ENCODE results near the gene CYB561A3.

Gene CYB561A3

DNA sequence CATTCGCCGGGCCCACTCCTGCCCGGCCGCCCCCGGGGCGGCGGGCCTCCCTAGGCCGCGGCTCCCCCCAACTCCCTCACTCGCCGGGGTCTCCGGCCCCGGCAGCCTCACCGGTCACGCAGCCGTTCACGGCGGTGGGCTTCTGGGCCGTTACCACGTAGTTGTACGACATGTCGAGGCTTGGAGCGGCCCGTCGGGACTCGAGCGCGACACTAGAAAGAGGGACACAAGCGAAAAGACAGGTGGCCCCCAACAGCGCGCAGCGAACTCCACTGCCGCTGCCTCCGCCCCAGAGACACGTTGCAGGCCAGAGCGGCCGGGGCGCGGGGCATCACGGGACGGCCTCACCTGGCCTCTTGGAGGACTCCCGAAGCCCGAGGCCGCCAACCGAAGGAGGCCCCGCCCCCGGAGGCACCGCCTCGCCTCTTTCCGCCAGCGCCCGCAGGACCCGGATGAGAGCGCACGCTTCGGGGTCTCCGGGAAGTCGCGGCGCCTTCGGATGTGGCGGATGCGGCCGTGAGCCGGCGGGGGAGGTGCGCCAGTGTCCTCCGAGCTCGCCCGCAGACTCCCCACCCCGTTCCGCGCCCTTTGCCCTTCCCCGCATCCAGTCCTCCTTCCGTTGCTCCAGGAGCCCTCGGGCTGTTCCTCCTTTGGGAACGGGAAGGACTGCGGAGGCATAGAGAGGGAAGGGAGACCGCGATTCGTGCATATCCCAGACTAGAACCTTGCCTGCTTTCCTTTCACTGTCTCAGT, 28.7 kb downstream of the CYB561A3 start, which contains the start of the genes DDB1 and TKFC:
Gene DDB1, minus strand, starts transcription at position 309 of the 753 bp plus-strand sequence. Its CDS starts 137 bp downstream, at position 172.
Gene TKFC, plus strand, starts transcription at position 432 of the 753 bp plus-strand sequence. CDS start 1,501 bp downstream, outside the sequence.
- Histone ChIP-seq H3K4me3 (ENCODE audit: low read length) (peak within 1 kb of the TSS; percentile 94), H3K9me3 (ENCODE audit: control insufficient read depth, low read length) (no peaks in the 10 kb centered on the region), H3K9ac (ENCODE audit: low read length) (peak within 1 kb of the TSS; percentile 98), H3K4me1 (ENCODE audit: control insufficient read depth, insufficient read depth, low read length) (peaks cover 41% of the 10 kb centered on the region), H3K27me3 (replicated peaks; ENCODE audit: control insufficient read depth, insufficient read depth, low read length) (no peaks in the 10 kb centered on the region), H3K36me3 (ENCODE audit: control insufficient read depth, insufficient read depth, low read length, severe bottlenecking) (peaks cover 18% of the 10 kb centered on the region)
- DNase-seq (ENCODE audit: low read depth) = peak; percentile 97

- peak; percentile 72 for DNase-seq (ENCODE audit: low read depth)
Measured at GRCh38 chr11:61332281-61332796, 29.3 kb downstream of the CYB561A3 start.

DNA sequence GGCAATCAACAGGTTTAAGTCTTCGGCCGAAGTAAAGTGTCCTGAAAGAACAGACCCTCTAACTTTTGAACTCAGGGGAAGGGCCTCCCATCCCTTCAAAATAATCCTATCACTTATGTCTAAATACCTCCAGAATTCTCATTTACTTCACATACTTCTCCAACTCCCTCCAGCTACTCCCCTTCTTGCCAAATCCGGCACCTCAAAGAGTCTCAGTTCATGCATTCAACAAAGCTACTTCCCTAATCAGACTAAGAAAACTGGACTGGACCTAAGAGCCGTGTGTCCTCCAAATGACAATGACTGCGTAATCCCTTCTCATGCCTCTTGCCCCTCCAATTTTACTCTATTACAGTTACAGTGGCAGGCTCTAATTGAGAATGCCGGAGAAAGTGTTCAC, 30.0 kb downstream of the CYB561A3 start:
- Histone ChIP-seq H3K4me1 (ENCODE audit: control insufficient read depth, insufficient read depth, low read length) (peaks cover 49% of the 10 kb centered on the region), H3K9me3 (ENCODE audit: control insufficient read depth, low read length) (no peaks in the 10 kb centered on the region), H3K9ac (ENCODE audit: low read length) (peak overlapping the region; percentile 98), H3K27me3 (replicated peaks; ENCODE audit: control insufficient read depth, insufficient read depth, low read length) (no peaks in the 10 kb centered on the region), H3K4me3 (ENCODE audit: low read length) (peak overlapping the region; percentile 94), H3K36me3 (ENCODE audit: control insufficient read depth, insufficient read depth, low read length, severe bottlenecking) (peaks cover 26% of the 10 kb centered on the region)
- no peak for DNase-seq (ENCODE audit: low read depth)

More at GRCh38 chr11:61332281-61332796, 29.3 kb downstream of the CYB561A3 start:
- peak overlapping the region; percentile 98 for H3K9ac ChIP-seq (ENCODE audit: low read length)
- H3K4me1 ChIP-seq (ENCODE audit: control insufficient read depth, insufficient read depth, low read length) = peaks cover 47% of the 10 kb centered on the region
- H3K36me3 ChIP-seq (ENCODE audit: control insufficient read depth, insufficient read depth, low read length, severe bottlenecking) = peaks cover 20% of the 10 kb centered on the region
- peak overlapping the region; percentile 94 for H3K4me3 ChIP-seq (ENCODE audit: low read length)
- H3K27me3 ChIP-seq (replicated peaks; ENCODE audit: control insufficient read depth, insufficient read depth, low read length) = no peaks in the 10 kb centered on the region
- no peaks in the 10 kb centered on the region for H3K9me3 ChIP-seq (ENCODE audit: control insufficient read depth, low read length)

DNA sequence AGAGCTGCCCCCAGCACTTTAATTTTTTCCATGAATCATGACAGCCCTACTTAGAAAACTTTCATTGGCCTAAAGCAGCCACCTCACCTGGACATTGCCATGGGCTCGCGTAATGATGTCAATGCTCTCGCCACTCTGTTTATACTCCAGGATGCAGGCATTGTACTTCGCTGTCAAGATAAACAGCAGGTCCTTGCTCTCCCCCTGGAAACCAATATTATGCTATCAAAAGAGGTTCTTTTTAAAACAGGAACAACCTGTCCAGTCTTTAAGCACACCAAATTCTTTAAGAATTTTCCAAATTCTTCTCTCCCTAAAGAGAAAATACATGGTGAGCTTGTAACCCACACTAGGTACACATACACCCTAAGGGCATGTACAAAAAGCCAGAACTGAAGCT, 31.8 kb downstream of the CYB561A3 start:
- H3K4me3 ChIP-seq (ENCODE audit: low read length) = no peak overlapping the region
- DNase-seq (ENCODE audit: low read depth) = peak; percentile 12
- peaks cover 54% of the 10 kb centered on the region for H3K4me1 ChIP-seq (ENCODE audit: control insufficient read depth, insufficient read depth, low read length)
- no peak overlapping the region for H3K9ac ChIP-seq (ENCODE audit: low read length)
- no peaks in the 10 kb centered on the region for H3K9me3 ChIP-seq (ENCODE audit: control insufficient read depth, low read length)
- no peaks in the 10 kb centered on the region for H3K27me3 ChIP-seq (replicated peaks; ENCODE audit: control insufficient read depth, insufficient read depth, low read length)
- H3K36me3 ChIP-seq (ENCODE audit: control insufficient read depth, insufficient read depth, low read length, severe bottlenecking) = peaks cover 42% of the 10 kb centered on the region

- peaks cover 55% of the 10 kb centered on the region for H3K36me3 ChIP-seq (ENCODE audit: control insufficient read depth, insufficient read depth, low read length, severe bottlenecking)
Measured at GRCh38 chr11:61328351-61328750, 33.3 kb downstream of the CYB561A3 start.

DNA sequence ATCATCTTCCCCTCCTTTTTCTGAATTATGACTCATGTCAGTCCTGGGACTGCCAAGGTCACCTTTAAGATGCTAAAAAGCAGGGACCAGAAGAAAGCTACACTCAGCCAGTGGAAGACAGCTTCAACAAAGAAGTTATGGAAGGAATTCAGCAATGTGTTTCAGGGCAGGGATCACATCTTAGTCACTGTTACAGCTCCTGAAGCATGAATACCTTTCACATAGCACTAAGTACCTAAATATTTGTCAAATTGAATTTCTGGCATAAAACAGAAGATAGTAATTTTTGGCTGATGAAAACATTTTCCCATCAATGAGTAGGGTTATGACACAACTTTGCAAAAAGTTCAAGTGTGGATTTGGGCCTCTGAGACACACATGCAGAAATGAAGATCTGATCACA, 34.0 kb downstream of the CYB561A3 start:
- Histone ChIP-seq H3K4me3 (ENCODE audit: low read length) (no peak overlapping the region), H3K9ac (ENCODE audit: low read length) (no peak overlapping the region), H3K36me3 (ENCODE audit: control insufficient read depth, insufficient read depth, low read length, severe bottlenecking) (peaks cover 62% of the 10 kb centered on the region), H3K27me3 (replicated peaks; ENCODE audit: control insufficient read depth, insufficient read depth, low read length) (no peaks in the 10 kb centered on the region), H3K9me3 (ENCODE audit: control insufficient read depth, low read length) (no peaks in the 10 kb centered on the region), H3K4me1 (ENCODE audit: control insufficient read depth, insufficient read depth, low read length) (peaks cover 48% of the 10 kb centered on the region)
- DNase-seq (ENCODE audit: low read depth) = peak; percentile 42

More at GRCh38 chr11:61328351-61328750, 33.3 kb downstream of the CYB561A3 start:
- Histone ChIP-seq H3K9me3 (ENCODE audit: control insufficient read depth, low read length) (no peaks in the 10 kb centered on the region), H3K4me3 (ENCODE audit: low read length) (no peak overlapping the region), H3K9ac (ENCODE audit: low read length) (peak overlapping the region; percentile 53), H3K27me3 (replicated peaks; ENCODE audit: control insufficient read depth, insufficient read depth, low read length) (no peaks in the 10 kb centered on the region), H3K4me1 (ENCODE audit: control insufficient read depth, insufficient read depth, low read length) (peaks cover 48% of the 10 kb centered on the region)
- DNase-seq (ENCODE audit: low read depth) = no peak

DNA sequence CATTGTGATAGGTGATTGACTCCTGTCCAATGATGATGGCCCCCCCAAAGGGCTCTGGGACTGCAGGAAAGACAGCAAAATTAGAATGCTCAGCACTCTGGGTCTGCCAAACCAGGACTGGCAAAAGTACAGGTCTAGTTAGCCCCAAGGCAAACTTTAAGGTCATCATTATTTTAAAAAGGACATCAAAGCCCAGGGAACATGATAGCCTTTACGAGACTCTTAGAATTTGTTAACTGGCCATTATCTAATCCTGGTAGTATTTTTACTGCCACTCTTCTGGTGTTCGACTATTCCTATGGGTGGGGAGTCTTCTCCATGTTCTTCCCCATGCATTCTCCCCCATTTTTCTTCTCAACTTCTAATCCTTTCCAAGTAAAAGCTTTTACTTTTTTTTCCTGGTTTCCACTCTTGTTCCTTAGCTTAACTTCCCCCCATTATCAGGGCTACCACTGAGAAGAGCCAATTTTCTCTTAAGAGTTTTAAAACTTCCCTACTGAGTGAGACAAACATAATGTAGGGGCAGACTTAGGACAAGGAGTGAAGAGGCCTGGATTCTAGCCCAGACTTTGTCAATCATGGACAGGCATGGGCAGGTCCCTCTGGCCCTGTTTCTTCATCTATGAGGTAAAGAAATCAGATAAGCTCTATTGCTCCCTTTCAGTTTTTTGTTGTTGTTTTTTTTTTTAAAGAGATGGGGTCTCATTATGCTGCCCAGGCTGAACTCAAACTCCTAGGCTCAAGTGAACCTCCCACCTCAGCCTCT, 35.9 kb downstream of the CYB561A3 start:
- Histone ChIP-seq H3K4me3 (ENCODE audit: low read length) (no peak overlapping the region), H3K9me3 (ENCODE audit: control insufficient read depth, low read length) (no peaks in the 10 kb centered on the region), H3K27me3 (replicated peaks; ENCODE audit: control insufficient read depth, insufficient read depth, low read length) (no peaks in the 10 kb centered on the region), H3K36me3 (ENCODE audit: control insufficient read depth, insufficient read depth, low read length, severe bottlenecking) (peaks cover 80% of the 10 kb centered on the region), H3K4me1 (ENCODE audit: control insufficient read depth, insufficient read depth, low read length) (peaks cover 37% of the 10 kb centered on the region), H3K9ac (ENCODE audit: low read length) (no peak overlapping the region)
- peak; percentile 74 for DNase-seq (ENCODE audit: low read depth)

DNA sequence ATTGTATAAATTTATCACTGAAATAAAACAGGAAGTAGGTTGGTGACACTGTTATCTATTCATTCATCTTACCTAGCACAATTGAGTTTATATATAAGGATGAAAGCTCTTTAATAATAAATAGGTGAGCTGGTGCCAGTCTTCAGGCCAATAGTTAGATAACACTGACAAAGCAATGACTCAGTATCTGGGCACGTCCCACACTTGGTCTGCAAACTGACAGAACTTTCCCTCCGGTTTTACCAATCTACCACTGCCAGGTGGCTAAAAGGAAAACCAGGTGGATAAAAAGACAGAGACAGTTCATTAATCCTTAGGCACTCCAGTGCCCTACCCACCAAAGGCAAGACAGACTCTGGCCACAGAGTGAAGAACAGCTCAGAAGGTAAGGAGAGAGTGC, 46.4 kb downstream of the CYB561A3 start:
- no peak overlapping the region for H3K9ac ChIP-seq (ENCODE audit: low read length)
- no peaks in the 10 kb centered on the region for H3K9me3 ChIP-seq (ENCODE audit: control insufficient read depth, low read length)
- no peak overlapping the region for H3K4me3 ChIP-seq (ENCODE audit: low read length)
- no peaks in the 10 kb centered on the region for H3K4me1 ChIP-seq (ENCODE audit: control insufficient read depth, insufficient read depth, low read length)
- H3K27me3 ChIP-seq (replicated peaks; ENCODE audit: control insufficient read depth, insufficient read depth, low read length) = no peaks in the 10 kb centered on the region
- DNase-seq (ENCODE audit: low read depth) = no peak
- peaks cover 91% of the 10 kb centered on the region for H3K36me3 ChIP-seq (ENCODE audit: control insufficient read depth, insufficient read depth, low read length, severe bottlenecking)

GRCh38 chr11:61310749-61311148, 50.9 kb downstream of the CYB561A3 start:
- H3K9ac ChIP-seq (ENCODE audit: low read length) = no peak overlapping the region
- peaks cover 100% of the 10 kb centered on the region for H3K36me3 ChIP-seq (ENCODE audit: control insufficient read depth, insufficient read depth, low read length, severe bottlenecking)
- no peaks in the 10 kb centered on the region for H3K4me1 ChIP-seq (ENCODE audit: control insufficient read depth, insufficient read depth, low read length)
- no peak for DNase-seq (ENCODE audit: low read depth)
- no peaks in the 10 kb centered on the region for H3K9me3 ChIP-seq (ENCODE audit: control insufficient read depth, low read length)
- H3K27me3 ChIP-seq (replicated peaks; ENCODE audit: control insufficient read depth, insufficient read depth, low read length) = no peaks in the 10 kb centered on the region
- H3K4me3 ChIP-seq (ENCODE audit: low read length) = no peak overlapping the region

DNA sequence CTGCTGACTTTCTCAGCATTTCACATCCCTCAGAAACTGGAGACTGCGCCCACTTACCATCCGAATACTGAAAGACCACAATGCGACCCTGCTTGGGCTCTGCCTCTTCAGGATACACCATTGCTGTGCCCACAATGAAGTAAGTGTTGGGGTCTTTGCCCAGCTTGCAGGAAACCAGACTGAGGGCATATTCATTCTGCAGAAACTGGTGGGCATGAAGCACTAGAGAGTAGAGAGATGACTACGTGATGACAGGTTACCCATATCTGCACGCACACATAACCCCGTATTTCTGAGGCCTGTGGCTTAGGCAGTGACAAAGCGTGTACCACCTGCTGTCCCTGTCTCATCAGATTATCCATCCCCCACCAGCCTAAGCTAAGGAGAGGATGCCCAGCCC, 51.9 kb downstream of the CYB561A3 start:
- Histone ChIP-seq H3K4me1 (ENCODE audit: control insufficient read depth, insufficient read depth, low read length) (no peaks in the 10 kb centered on the region), H3K36me3 (ENCODE audit: control insufficient read depth, insufficient read depth, low read length, severe bottlenecking) (peaks cover 99% of the 10 kb centered on the region), H3K9ac (ENCODE audit: low read length) (no peak overlapping the region), H3K4me3 (ENCODE audit: low read length) (no peak overlapping the region), H3K27me3 (replicated peaks; ENCODE audit: control insufficient read depth, insufficient read depth, low read length) (no peaks in the 10 kb centered on the region), H3K9me3 (ENCODE audit: control insufficient read depth, low read length) (no peaks in the 10 kb centered on the region)
- DNase-seq (ENCODE audit: low read depth) = no peak

DNA sequence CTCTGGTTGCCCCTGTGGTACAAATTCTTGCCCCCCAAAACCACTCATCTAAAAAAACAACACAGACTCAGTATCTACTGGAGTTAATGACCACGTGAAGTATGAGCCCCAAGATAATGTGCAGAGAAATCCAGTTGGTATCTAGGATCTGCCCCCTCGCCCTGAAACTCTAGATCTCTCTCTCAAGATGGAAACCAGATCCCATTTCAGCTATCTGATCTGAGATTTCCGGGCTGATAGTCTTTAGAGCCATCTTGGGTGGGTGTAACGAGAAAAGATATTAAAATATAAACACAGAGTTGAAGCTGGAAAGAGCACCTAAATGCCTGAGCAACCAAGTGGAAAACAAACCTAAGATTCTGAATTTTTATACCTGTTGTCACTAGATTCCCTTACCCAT, 52.5 kb downstream of the CYB561A3 start:
- Histone ChIP-seq H3K4me1 (ENCODE audit: control insufficient read depth, insufficient read depth, low read length) (no peaks in the 10 kb centered on the region), H3K4me3 (ENCODE audit: low read length) (no peak overlapping the region), H3K36me3 (ENCODE audit: control insufficient read depth, insufficient read depth, low read length, severe bottlenecking) (peaks cover 98% of the 10 kb centered on the region), H3K9ac (ENCODE audit: low read length) (no peak overlapping the region), H3K9me3 (ENCODE audit: control insufficient read depth, low read length) (no peaks in the 10 kb centered on the region), H3K27me3 (replicated peaks; ENCODE audit: control insufficient read depth, insufficient read depth, low read length) (no peaks in the 10 kb centered on the region)
- no peak for DNase-seq (ENCODE audit: low read depth)
